HepG2 (cell line): ENCODE data around the gene FAM53C. TPM values are rescaled to one million over a fixed set of nuclear protein-coding genes. Genes with fewer than 3 reads are reported as not detected.

Experiments used
- ATAC-seq: fragments of 200-7000 bp; cut with Tn5 transposase; 3 replicates; pipeline ENCODE4 v1.9.1; 2020; ENCODE audit warnings: mild to moderate bottlenecking, moderate library complexity
- BruUV-seq: library from RNA; stranded (reverse); fragments of 400-500 nt; replicated peaks from 2 replicates; lab custom pipeline; 2021; lab: Mats Ljungman, UMichigan
- CTCF ChIA-PET: fragments of 300-600 bp; formaldehyde crosslinking; extraction: SDS; loops from one replicate; lab custom pipeline; 2021; ENCODE audit warnings: low total read pairs, inconsistent platforms, low intra/inter-chr PET ratio; lab: Yijun Ruan, JAX
- POLR2A ChIA-PET: fragments of 350-600 bp; sonication (Branson Sonifier 250); formaldehyde crosslinking; loops from one replicate; lab custom pipeline; 2020; ENCODE audit warnings: antibody characterized with exemption, inconsistent platforms; lab: Yijun Ruan, JAX
- DNase-seq: peaks from one replicate; pipeline ENCODE4 v3.0.0-alpha.2; 2015; ENCODE audit warnings: low spot score
- FAIRE-seq: peaks from 3 replicates; lab custom pipeline; 2011; peaks lifted over from hg19 to GRCh38; lab: Jason Lieb, UNC
- H2AFZ ChIP-seq: one replicate; pipeline ENCODE4 v1.6.1; 2011; ENCODE audit warnings: low read length, inconsistent platforms
- H3K27ac ChIP-seq: fragments of 300-600 bp; 3 replicates; pipeline ENCODE4 v1.8.0; 2011; ENCODE audit warnings: mixed run types, mild to moderate bottlenecking, mixed read lengths, low read length, inconsistent platforms; ENCODE audit not compliant: insufficient read depth; ENCODE audit errors: extremely low read length
- H3K27me3 ChIP-seq, 2 experiments: fragments of 200-600 bp in 1 of 2; 2 replicates in 1 of 2; 3 replicates in 1 of 2; pipeline versions ENCODE4 v1.6.0 to v1.8.0; 2011; ENCODE audit warnings: low read length in 2 of 2, mild to moderate bottlenecking in 2 of 2, moderate library complexity in 2 of 2, inconsistent platforms in 1 of 2; ENCODE audit not compliant: insufficient read depth in 2 of 2, control insufficient read depth in 1 of 2
- H3K36me3 ChIP-seq, 2 experiments: fragments of 200-600 bp in 1 of 2; replicated peaks in 1 of 2; 2 replicates in 1 of 2; 3 replicates in 1 of 2; pipeline versions ENCODE4 v1.5.1 to v1.8.0; 2011; ENCODE audit warnings: low read length in 2 of 2, inconsistent platforms in 1 of 2; ENCODE audit not compliant: insufficient read depth in 2 of 2, control insufficient read depth in 1 of 2
- H3K4me1 ChIP-seq: 2 replicates; pipeline ENCODE4 v1.5.1; 2012; ENCODE audit warnings: low read length, inconsistent platforms; ENCODE audit not compliant: insufficient read depth
- H3K4me2 ChIP-seq: 2 replicates; pipeline ENCODE4 v1.6.0; 2011; ENCODE audit warnings: low read depth, low read length, inconsistent platforms
- H3K4me3 ChIP-seq, 3 experiments: fragments of 200-600 bp in 1 of 3; sonication (generic), shearing (Covaris generic) in 1 of 3; replicated peaks in 1 of 3; 2 replicates each; pipeline ENCODE4 v1.5.1; 2011 to 2016; ENCODE audit warnings: low read length in 3 of 3, inconsistent platforms in 2 of 3, low read depth in 2 of 3, mild to moderate bottlenecking in 2 of 3, control low read depth in 1 of 3, mixed read lengths in 1 of 3; ENCODE audit not compliant: insufficient read depth in 1 of 3
- H3K79me2 ChIP-seq: one replicate; pipeline ENCODE4 v1.6.1; 2011; ENCODE audit warnings: low read length, inconsistent platforms; ENCODE audit not compliant: insufficient read depth
- H3K9ac ChIP-seq: 2 replicates; pipeline ENCODE4 v1.6.0; 2011; ENCODE audit warnings: mild to moderate bottlenecking, low read depth, low read length, inconsistent platforms; ENCODE audit not compliant: insufficient read depth
- H3K9me3 ChIP-seq: 2 replicates; pipeline ENCODE4 v1.5.1; 2012; ENCODE audit warnings: mild to moderate bottlenecking, low read length
- H4K20me1 ChIP-seq: 2 replicates; pipeline ENCODE4 v1.6.0; 2011; ENCODE audit warnings: inconsistent platforms, mild to moderate bottlenecking, low read length, moderate library complexity; ENCODE audit not compliant: insufficient read depth
- ETV5 ChIP-seq: IDR thresholded peaks from 2 replicates; pipeline ENCODE4 v1.6.1; 2018; ENCODE audit warnings: missing biosample characterization, missing genetic modification reagents, inconsistent platforms, borderline replicate concordance
- PLRG1 ChIP-seq: fragments of 450-650 bp; conservative IDR thresholded peaks from 2 replicates; pipeline ENCODE4 v1.6.1; 2016
- PRDM10 ChIP-seq: sonication (generic); formaldehyde crosslinking; IDR thresholded peaks from 2 replicates; pipeline ENCODE4 v1.4.0; 2020; ENCODE audit warnings: low read depth, missing genetic modification reagents
- ZBTB7B ChIP-seq: sonication (generic); formaldehyde crosslinking; IDR thresholded peaks from 2 replicates; pipeline ENCODE4 v1.4.0; 2020; ENCODE audit warnings: missing genetic modification reagents
- ZFX ChIP-seq: sonication (generic); formaldehyde crosslinking; IDR thresholded peaks from 2 replicates; pipeline ENCODE4 v1.4.0; 2020; ENCODE audit warnings: mild to moderate bottlenecking, low read depth, missing genetic modification reagents, moderate library complexity
- ZFY ChIP-seq: sonication (generic); formaldehyde crosslinking; IDR thresholded peaks from 2 replicates; pipeline ENCODE4 v1.4.0; 2020; ENCODE audit warnings: missing genetic modification reagents
- ZNF572 ChIP-seq: sonication (generic); formaldehyde crosslinking; IDR thresholded peaks from 2 replicates; pipeline ENCODE4 v1.5.1; 2020; ENCODE audit warnings: mild to moderate bottlenecking, missing genetic modification reagents
- ZNF770 ChIP-seq: sonication (generic); formaldehyde crosslinking; IDR thresholded peaks from 2 replicates; pipeline ENCODE4 v1.5.0; 2020; ENCODE audit warnings: mild to moderate bottlenecking, missing genetic modification reagents
- WGBS: methylation state at CpG from one replicate; pipeline ENCODE4 v1.1.6; 2017; ENCODE audit warnings: low lambda C conversion rate; 5-methylcytosine and 5-hydroxymethylcytosine counted together
- in situ Hi-C: cut with HindIII; loops from 2 replicates; pipeline ENCODE4 v1.10.0; 2017; ENCODE audit warnings: low pct_unique_long_range_greater_than_20kb; ENCODE audit not compliant: extremely low pct_ligation_motif_present
- intact Hi-C: fragments of 100-400 bp; cut with micrococcal nuclease; formaldehyde crosslinking; loops from one replicate; pipeline ENCODE4 v1.10.0; 2022; ENCODE audit not compliant: unreplicated experiment
- polyA plus RNA-seq, 8 experiments: library from polyadenylated mRNA; depleted of rRNA in 3 of 8; stranded (reverse) in 7 of 8; unstranded in 1 of 8; fragments of >200 nt; fragmentation: Illumina TruSeq in 4 of 8; extraction: Trizol in 4 of 8; gene quantifications; 2 replicates each; pipeline versions ENCODE4 v1.2.1 to v1.2.3, GENCODE V29; 2011 to 2016; ENCODE audit warnings: low read depth in 4 of 8, missing spikeins in 1 of 8, mixed read lengths in 1 of 8; ENCODE audit not compliant: insufficient read depth in 1 of 8
- total RNA-seq, 5 experiments: library from RNA; depleted of rRNA; stranded (reverse); fragments of >200 nt; fragmentation: Illumina TruSeq; extraction: Trizol; gene quantifications; 2 replicates each; pipeline ENCODE4 v1.2.3, GENCODE V29; 2016; ENCODE audit warnings: low read depth in 1 of 5
- TF ChIP-seq, protein P1 (sequence below): fragments of 450-650 bp; IDR thresholded peaks from 2 replicates; pipeline ENCODE4 v1.6.1; 2016

Gene FAM53C
- total and polyA plus RNA-seq, 2 of the 13 experiments (the other 11 are each of a cell fraction or from before 2014, with no cell fraction given) = 26.9 to 30.1 TPM

GRCh38 chr5:138338411-138339090 is 485 bp downstream of the FAM53C start (continued):
- TF ChIP-seq ZNF770 (CRISPR knock-in tag) = no peak
- TF ChIP-seq, protein P1, sequence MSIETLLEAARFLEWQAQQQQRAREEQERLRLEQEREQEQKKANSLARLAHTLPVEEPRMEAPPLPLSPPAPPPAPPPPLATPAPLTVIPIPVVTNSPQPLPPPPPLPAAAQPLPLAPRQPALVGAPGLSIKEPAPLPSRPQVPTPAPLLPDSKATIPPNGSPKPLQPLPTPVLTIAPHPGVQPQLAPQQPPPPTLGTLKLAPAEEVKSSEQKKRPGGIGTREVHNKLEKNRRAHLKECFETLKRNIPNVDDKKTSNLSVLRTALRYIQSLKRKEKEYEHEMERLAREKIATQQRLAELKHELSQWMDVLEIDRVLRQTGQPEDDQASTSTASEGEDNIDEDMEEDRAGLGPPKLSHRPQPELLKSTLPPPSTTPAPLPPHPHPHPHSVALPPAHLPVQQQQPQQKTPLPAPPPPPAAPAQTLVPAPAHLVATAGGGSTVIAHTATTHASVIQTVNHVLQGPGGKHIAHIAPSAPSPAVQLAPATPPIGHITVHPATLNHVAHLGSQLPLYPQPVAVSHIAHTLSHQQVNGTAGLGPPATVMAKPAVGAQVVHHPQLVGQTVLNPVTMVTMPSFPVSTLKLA = no peak
- TF ChIP-seq PLRG1 = no peak

- H3K4me3 ChIP-seq = peak overlapping the region; percentile 73 to 80 (median 78)
- H3K79me2 ChIP-seq = peaks cover 34% of the 10 kb centered on the region
- in situ Hi-C loops (no loop called here), intact Hi-C loops (loop anchor here (2.0 to 10.0 kb wide), 2 partner anchors 14 to 206 kb away; partner anchors contain the start of genes ETF1 and KDM3B)
- H3K4me2 ChIP-seq = peak overlapping the region; percentile 97
- ChIA-PET POLR2A (interaction anchor here (0.8 to 6.4 kb wide), 2 partner anchors 14 to 126 kb away, joined by 3 to 111 read pairs; partner anchors contain the start of genes CDC23 and KDM3B), CTCF (interaction anchor here (2.6 kb wide), 1 partner anchor 14 kb away, joined by 14 read pairs; the partner anchor contains the start of gene KDM3B)
- H3K36me3 ChIP-seq = peaks cover 0 to 14% of the 10 kb centered on the region in 2 experiments; a peak in 3 of 5 replicates
- 0 out of 2 replicates have a peak, but pooled peaks have one; percentile 25 for TF ChIP-seq PRDM10 (CRISPR knock-in tag)
- TF ChIP-seq ZFY = peak; percentile 27; the same call in 1 of the 2 replicates
- no peak for TF ChIP-seq ZNF572 (CRISPR knock-in tag)
- peak; percentile 35; the same call in 1 of the 2 replicates for TF ChIP-seq ZFX
- TF ChIP-seq ZBTB7B (CRISPR knock-in tag) = no peak
- TF ChIP-seq ETV5 = 0 out of 2 replicates have a peak, but pooled peaks have one; percentile 15
- ATAC-seq (no peak; the same call in 2 of the 3 replicates), FAIRE-seq (peak; percentile 39), DNase-seq (no peak)
- no peaks in the 10 kb centered on the region; a peak in 1 of 5 replicates for H3K27me3 ChIP-seq
- H3K9ac ChIP-seq = peak overlapping the region; percentile 99
- peak overlapping the region; percentile 99 for H3K27ac ChIP-seq
- H3K4me1 ChIP-seq = peaks cover 46% of the 10 kb centered on the region
- BruUV-seq = TSS peak; percentile 64
- 12% methylated on average over 7 of the region's 7 CpGs for WGBS
- peaks cover 4% of the 10 kb centered on the region; the same call in 1 of the 2 replicates for H4K20me1 ChIP-seq
- H3K9me3 ChIP-seq = no peaks in the 10 kb centered on the region
- H2AFZ ChIP-seq = no peak overlapping the region
Observed at GRCh38 chr5:138339091-138339456, 1.0 kb downstream of the FAM53C start.
